NCI-H345 (cell line): ENCODE measurements around the gene GNAL.
"Not testable (repeated sequence)": the region's sequence is repeated elsewhere in the genome, so short reads cannot be mapped to it uniquely, and the experiment has no call there.

Experiments
- DNase-seq: peaks from one replicate; lab custom pipeline; 2025; lab: John Stamatoyannopoulos, UW

Gene GNAL

DNA sequence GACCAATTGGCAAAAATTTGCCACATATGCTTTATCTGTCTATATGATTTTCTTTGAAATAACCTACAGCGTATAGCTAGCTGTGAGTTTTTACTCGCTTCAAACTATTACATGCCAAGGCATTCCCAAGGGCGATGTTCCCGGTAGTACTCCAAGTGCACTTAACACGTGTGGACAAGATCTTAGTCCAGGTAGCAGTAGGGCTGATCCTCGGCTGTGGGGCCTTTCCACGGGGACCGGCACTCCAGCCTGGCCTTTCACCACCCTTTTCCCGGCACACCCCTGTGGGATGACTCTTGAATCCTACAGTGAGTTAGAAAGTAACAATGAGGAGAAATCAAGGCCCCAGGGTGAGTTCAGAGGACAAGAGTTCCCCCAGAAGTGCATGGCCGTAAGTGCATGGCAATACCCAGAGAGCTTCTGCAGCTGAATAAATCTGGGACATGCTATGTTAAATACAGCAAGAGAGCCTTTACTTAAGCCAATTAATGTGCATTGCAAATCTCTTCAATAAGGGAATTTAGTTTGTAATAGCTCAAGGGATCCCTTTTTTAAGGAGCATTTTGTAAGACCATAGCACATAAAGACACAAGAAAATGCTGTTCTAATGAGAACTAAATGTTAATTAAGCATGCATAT lies 188.6 kb downstream of the GNAL start:
- DNase-seq, result no peak

DNA sequence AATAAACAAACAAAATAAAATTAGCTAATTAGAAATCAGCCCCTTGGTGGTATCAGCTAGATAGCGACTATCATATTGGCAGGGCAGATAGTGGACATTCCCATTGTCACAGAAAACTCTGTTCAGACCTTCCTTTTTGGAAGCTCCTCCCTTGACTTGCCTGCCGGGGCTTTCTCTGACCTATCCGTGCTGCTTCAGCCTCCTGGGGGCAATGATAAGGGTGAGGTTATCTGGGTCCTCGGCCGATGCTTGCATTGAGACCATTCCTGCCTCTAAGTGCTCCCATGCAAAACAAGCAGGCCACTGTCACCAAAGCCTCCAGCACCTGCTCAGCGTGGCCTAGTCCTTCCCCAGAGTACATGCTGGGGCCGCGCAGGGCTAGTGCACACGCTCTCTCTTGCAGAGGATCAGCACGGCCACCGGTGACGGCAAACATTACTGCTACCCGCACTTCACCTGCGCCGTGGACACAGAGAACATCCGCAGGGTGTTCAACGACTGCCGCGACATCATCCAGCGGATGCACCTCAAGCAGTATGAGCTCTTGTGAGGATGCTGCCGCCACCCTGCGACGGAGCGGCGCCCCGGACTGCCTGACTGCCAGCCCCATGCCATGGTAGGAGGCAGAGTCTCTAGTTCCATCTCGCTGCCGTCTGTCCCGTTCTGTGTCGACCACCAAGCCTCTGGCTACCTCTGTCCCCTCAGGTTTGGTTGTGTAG lies 191.7 kb downstream of the GNAL start:
- no peak for DNase-seq

DNA sequence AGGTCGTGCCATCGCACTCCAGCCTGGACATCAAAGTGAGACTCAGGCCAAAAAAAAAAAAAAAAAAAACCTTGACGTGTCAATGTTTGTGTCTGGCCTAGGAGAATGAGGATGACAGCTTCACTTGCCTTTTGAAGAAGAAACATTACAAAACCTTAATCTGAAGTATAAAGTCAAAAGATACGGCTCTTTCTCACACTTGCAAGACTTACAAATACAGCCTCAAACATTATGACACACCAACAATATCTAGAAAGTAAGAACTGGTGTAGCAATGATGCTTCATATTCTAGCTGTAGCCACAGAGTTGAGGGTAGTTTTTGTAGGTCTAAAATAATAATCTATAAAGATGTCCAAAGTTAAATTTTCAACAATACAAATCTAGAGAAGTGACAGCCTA lies 193.6 kb downstream of the GNAL start:
- no peak for DNase-seq

DNA sequence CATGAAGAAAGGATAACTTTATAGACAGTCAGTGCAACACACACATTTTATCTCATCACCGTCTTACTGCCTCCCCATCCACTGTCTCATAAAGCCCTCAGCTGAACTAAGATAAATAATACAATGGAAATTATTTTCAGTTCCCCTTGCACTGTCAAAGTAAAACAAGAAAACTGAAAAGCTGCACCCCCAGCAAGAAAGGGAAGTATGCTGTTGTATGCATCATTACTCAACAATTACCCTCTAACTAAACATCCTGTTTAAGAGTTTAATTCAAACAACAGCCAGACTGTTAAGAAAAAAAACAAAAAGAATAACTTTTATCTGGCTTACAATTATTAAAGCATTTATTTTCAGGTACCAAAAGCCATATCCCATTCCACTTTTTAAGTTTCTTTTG lies 194.1 kb downstream of the GNAL start:
- DNase-seq, result no peak

DNA sequence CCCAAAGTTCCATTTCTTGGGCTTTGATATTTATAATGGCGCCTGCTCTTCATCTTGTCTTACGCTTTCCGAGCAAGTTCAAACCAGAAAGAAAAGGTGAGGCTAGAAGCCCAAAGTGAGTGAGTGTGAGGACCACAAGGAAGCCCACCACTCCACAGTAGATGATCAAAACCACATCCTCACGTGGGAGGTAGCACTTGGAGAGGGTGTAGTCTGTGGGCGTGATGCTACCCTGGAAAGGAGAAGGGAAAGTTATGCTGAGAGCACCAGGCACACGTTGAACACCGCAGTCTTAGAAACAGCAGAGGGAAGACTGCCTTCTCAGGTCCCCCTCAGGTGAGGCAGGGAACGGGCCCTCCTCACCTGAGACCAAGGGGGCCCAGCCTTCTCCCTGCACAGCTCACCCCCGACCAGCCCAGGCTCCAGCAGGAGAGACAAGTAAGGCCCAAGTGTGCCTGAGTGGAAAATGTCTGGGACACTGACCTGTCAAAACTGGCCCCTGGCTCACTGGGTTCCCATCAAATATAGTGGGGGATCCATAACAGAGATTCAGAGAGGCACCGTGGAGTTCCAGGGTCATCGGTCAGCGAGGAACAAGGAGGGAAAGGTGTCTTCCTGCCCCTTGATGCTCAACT lies 195.4 kb downstream of the GNAL start:
- DNase-seq, result no peak

DNA sequence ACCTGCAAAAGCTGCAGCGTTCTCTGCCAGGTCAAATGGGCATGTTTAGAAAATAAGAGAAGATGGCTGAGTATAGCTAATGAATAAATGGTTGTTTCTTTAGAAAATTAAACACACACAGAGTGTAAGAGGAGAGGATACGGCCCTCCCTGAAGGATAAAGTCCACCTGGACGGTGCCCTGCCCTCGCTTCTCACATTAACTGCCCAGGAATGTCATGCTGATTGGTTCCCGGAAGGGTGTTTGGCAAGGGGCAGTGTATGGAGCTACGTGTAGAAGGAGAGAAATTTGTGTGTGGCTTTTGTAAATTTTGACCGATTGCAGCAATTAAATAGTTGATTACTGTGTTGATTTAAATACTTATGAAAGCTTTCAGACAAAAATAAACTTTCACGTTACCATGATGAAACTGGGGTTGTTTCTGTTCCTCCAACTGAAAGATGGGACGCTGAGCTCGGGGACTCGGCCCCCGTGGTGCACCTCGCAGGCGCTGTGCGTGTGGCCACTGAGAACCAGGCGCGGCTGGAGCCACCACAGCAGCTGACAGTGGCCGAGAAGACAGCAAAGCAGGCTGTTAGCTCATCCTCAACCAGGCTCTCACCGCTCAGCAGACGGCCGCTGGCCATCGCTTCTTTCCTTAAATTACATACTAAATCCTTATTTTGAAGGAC lies 196.3 kb downstream of the GNAL start:
- no peak for DNase-seq

DNA sequence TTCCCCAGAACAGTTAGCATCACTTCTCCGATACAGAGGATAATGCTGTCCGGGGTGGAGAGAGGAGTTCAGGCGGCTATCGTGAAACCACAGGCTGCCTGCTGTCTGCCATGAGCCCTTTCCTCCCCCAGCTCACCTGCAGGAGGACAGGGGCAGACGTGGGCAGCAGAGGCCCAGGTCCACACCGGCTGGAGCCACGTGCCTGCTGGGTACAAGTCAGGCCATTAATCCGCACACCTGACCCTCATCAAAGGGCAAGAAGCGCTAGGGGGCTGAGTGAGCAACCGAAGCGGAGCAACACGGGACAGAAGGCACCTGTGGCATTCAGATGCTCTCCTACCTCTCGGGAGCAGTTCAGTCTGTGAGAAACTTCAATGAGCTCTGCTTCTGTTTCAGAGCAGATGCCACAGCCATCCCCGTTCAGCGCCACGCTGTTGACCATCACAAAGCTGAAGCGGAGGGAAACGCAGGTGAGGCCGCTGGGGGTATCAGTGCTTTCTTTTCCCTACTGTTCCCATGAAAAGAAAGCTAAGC lies 197.6 kb downstream of the GNAL start:
- no peak for DNase-seq

DNA sequence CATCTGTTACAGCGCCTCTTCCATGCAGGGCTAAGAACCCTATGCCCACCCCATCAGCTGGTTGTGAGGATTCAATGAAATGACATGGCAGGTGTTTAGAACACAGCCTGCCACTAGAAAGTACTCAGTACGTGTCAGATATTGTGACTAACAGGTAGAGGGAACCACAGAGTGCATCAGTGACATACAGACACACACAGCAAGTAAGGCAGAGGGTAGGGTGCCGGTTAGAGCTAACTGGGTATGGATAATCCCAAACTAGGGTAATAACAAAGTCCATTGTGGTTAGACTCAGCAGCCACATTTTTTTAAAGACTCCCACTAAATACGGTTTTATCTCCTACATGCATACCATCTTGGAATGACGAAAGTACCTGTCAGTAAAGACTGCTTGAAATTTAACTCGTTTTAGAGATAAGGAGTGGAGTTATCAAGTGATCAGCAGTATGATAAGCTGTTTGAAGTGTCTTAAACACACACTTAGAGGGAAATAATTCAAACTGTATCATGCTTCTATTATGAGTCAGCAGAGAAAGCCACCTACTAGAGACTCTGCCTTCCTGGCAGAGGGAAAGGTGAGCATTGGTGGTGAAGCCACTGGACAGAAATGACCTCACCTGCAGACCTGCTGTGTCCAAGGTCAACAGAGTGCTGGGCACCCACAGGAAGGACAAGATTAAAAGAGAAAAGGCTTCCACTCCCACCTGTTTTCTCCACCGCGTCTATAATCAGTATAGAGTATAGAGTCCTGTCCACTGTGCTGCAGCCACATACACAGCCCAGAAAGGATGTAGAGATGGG lies 198.5 kb downstream of the GNAL start:
- no peak for DNase-seq

DNA sequence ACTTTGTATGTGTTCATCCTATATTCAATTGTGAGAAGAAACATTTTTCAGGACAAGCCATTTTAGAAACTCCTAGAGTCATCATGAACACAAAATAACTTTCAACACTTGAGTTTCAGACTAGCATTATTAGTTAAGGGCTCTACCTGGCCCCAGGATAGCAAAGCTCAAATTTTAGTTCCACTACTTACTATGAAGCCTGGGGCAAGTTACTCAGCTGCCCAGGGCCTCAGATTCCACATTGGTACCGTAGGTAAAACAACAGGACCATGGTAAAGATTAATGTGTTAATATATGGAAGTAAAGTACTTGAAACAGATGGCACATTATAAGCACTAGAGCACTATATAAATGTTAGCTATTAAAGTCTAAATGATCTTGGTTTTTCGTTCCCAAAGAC lies 199.7 kb downstream of the GNAL start:
- no peak for DNase-seq

DNA sequence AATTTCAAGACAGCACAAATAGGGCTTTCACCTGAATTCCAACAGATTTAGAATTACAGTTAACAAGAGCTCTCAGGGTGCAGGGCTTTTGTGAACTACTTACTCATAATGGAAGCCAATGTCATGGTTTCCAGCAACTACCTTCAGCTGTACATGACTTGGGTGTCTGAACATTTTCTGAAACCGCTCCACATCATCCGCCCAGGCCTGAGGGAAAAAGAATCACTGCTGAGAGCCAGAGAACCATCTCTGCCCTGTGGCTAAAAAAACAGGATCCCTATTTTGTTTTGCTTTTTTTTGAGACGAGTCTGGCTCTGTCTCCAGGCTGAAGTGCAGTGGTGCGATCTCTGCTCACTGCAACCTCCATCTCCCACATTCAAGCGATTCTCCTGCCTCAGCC lies 200.2 kb downstream of the GNAL start:
- no peak for DNase-seq

DNA sequence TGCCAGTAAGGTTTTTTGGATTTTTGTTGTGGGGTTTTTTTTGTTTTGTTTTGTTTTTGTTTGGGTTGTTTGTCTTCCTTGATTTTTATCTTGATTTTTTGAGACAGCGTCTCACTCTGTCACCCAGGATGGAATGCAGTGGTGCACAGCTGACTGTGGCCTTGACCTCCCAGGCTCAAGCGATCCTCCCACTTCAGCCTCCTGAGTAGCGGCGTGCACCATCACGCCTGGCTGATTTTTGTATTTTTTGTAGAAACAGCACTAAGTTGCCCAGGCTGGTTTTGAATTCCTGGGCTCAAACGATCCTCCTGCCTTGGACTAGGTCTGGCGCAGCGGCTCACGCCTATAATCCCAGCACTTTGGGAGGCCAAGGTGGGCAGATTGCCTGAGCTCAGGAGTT lies 202.7 kb downstream of the GNAL start:
- no peak for DNase-seq

DNA sequence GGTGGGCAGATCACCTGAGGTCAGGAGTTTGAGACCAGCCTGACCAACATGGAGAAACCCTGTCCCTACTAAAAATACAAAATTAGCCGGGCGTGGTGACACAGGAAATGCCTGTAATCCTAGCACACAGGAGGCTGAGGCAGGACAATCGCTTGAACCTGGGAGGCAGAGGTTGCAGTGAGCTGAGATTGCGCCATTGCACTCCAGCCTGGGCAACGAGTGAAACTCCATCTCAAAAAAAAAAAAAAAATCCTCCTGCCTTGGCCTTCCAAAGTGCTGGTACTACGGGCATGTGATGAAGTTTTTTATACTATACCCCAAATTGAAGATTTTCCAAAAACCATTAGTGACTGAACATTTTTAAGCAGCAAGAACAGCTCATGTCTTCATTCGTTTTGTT lies 203.4 kb downstream of the GNAL start:
- not testable (repeated sequence) for DNase-seq

DNA sequence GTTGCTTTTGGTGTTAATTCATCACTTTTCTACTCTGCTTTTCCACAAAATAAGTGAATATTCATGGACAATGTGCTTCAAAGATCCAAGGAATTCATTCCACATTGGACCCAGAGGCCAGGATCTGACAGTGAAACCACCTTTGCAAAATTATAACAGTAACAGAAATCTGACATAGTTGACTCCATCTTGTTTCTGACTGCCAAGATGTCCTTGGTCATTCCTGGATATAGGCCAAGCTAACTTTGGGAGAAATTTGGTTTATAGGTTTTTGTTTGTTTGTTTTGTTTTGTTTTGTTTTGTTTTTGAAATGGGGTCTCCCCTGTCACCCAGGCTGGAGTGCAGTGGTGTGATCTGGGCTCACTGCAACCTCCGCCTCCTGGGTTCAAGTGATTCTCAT lies 208.7 kb downstream of the GNAL start:
- no peak for DNase-seq

DNA sequence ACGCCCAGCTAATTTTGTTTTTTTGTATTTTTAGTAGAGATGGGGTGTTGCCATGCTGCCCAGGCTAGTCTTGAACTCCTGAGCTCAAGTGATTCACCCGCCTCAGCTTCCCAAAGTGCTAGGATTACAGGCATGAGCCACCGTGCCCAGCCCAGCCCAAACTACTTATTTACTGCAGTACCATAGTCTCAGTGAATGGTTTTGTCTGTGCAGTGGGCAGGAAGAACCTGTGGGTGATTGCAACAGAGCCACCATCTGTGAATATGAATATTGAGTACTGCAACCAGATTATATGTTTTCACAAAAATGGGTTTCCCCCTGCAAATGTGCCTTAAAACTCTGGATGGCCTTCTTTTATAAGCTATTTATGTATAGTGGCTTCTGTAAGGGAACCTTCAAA lies 210.0 kb downstream of the GNAL start:
- no peak for DNase-seq

DNA sequence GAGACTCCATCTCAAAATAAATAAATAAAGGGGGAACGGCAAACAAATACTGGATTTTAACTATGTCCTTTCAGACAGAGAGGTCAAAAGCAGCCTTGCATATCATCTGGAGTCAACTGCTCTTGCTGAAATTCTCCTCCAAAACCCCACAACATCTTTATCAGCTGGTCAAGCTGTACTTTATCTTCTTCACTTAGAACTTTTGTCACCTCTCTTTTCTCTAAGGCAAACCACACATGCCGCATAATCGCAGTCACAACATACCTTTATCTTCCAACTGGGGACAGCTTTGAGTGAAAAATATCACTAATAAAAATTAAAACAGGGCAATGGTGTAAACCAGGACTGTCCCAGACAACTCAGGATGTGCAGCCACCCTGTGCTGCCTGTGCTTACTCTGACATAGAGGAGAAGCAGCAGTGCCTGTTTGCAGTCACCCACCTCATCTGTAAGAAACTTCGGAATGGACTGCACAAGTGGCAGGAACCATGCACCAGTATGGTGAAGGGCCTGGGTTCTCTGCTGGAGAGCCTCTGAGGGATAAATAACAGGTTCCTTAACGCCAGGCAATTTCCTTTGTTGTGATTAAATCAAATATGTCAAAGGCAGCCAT lies 212.9 kb downstream of the GNAL start:
- DNase-seq, result no peak

DNA sequence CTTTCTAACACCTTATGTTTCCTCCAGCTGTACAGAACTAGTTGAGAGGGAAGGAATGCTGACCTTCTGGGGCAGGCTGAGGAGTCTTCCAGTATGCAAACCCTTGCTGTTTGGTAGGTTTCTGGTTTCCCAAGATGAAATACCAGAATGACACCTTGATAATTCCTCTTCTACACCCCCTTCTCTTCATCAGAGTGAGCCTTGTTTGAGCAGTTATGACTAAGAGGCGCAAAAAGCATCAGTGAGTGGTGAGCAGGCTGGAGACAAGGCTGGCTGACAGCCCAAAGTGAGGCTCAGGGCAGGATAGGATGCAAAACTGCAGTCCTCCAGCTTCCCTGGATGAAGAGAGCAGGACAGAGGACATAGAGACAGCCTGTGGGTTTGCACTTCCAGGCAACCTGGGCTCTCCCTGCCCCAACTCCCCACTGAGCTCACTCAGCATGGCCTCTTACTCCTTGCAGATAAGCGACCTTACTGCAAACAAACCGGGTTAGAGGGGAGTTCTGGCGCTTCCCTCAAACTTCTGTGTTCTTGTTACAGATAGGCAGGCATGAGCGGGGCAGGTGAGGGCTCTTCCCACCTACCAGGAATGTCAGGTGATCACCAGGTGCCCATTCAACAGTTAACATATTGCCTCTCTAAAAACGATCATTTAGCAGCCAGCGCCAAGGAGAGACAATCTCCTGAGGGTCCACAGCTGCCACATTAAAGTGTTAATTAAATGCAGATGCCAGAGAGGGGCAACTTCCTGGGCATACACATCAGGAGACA lies 213.6 kb downstream of the GNAL start:
- no peak for DNase-seq

DNA sequence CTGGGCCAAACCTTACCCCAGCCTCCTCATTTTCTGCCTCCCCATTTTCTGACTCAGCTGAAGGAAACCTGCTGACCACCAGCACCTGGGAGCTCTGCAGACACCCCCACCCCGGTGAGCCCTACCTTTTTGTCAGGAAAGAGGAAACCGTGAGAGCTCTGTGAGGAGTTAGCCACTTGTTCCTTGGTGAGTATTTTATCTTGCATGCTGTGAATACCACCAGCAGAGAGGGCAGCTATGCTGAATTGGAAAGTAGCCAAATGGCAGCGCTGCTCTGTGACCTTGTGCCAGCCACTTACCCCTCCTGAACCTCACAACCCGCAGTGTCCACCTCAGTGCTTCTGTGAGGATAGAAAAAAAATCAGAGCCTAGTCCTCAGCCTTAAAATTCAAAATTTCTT lies 216.5 kb downstream of the GNAL start:
- no peak for DNase-seq

DNA sequence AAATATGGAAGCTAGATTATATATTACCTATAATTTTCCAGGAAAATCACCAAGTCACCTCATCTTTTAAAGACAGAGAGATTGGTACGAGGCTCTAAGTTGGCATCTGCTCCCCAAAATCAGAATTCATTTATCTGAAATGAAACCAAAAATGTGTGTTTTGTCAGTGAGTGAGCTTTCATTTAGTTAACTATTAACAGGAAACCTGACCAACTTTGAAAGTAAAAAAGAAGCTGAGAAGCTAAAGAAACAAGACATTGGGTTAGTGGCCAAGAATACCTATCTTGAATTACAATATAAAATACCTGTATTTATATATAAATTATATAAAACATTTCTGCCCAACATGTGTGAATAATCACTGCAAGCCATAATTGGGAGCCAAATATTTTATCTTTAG lies 217.1 kb downstream of the GNAL start:
- no peak for DNase-seq

DNA sequence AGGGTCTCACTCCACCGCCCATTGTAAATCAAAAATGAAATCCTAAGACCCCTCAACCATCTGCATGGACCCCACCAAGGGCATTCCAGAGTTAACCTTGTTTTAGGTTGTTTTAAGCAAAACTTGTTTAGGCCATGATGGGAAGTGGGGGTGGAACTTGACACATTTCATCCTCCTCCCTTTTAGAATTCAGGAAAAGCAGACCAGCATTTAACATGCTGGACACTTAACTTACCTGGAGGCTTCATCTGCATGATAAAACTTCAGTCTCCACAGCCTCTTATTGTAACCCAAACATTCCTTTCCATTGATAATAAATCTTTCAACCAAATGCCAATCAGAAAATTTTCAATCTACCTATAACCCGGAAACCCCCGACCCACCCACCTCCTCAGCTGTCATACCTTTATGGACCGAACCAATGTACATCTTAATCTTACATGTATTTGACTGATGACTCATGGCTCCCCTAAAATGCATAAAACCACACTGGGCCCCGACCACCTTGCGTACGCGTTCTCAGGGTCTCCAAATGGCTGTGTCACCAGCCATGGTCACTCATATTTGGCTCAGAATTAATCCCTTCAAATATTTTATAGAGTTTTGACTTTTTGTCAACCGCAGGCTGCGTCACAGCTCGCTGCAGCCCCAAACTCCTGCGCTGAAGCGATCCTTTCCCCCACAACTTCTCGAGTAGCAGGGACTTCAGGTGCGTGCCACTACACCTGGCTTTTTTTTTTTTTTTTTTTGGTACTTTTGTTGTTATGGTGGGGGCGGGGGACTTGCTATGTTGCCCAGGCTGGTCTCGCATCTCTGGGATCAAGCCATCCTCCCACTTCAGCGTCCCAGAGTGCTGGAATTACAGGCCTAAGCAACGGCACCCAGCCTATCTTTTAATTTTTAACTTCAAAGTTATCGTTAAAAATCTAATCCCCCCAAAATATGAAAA lies 218.1 kb downstream of the GNAL start:
- DNase-seq, result no peak
